Measurements from ENCODE around the gene DDA1.
"Not testable (repeated sequence)": the region's sequence is repeated elsewhere in the genome, so short reads cannot be mapped to it uniquely, and the experiment has no call there.

The DDA1 gene

GRCh38 chr19:17289489-17289888, 19.9 kb upstream of the DDA1 start:
- DNase-seq, result peak; percentile 38

DNA sequence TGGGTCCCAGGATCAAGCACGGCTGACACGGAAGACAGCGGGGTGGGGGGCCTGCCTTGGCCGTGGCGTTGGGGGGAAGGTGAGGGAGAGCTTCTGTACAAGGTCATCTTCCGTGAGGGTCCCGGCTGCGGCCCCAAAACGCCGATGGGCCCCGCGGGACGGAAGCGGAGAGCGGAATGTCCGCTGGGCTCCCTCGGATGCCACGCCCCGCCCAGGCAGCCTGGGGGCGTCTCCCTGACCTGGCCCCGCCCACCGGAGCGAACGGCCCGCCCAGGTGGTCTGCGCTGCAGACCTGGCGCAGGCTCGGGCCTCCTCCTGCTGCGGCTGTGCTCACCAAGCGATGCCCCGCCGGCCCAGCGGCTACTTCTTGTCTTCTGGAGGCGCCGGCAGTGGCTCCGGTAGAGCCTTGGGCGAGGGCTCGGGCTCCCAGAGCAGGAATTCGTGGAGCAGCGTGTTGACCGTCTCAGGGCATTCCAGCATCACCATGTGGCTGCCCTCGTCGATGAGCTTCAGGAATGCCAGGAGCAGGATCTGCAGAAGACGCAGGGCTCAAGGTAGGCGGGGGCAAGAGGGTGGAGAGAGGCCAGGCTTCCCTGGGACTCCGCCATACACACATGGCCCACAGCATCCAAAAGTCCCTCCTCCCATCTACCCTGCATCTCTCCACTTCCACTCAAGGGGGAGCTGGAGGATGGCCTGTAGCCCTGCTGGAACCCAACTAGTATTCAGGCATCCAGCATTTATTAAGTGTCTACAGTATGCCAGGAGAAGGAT, 16.9 kb upstream of the DDA1 start:
- peak; percentile 42 for DNase-seq

GRCh38 chr19:17293605-17294004, 15.8 kb upstream of the DDA1 start:
- no peak for DNase-seq

- DNase-seq, result no peak
These were observed 15.1 kb upstream of the DDA1 start for GRCh38 chr19:17294051-17294891.

GRCh38 chr19:17295551-17295950, 13.8 kb upstream of the DDA1 start:
- not testable (repeated sequence) for DNase-seq

- no peak for DNase-seq
These were observed 13.1 kb upstream of the DDA1 start for GRCh38 chr19:17296273-17296672.

DNA sequence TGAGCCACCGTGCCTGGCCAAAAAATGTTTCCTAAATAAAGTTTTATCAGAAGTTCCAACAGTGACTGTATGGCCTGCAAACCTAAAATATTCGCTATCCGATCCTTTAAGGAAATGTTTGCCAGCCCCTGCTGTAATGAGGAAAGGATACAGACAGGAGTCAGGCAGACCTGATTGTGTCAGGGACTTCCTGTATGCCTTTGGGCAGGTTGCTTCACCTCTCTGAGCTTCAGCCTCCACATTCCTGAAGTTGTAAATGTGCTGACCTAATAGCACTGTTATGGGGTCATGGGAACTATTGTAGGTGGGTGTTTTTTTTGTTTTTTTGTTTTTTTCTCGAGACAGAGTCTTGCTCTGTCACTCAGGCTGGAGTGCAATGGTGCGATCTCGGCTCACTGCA, 12.4 kb upstream of the DDA1 start:
- no peak for DNase-seq

GRCh38 chr19:17300992-17301619, 8.3 kb upstream of the DDA1 start:
- DNase-seq, result no peak

DNA sequence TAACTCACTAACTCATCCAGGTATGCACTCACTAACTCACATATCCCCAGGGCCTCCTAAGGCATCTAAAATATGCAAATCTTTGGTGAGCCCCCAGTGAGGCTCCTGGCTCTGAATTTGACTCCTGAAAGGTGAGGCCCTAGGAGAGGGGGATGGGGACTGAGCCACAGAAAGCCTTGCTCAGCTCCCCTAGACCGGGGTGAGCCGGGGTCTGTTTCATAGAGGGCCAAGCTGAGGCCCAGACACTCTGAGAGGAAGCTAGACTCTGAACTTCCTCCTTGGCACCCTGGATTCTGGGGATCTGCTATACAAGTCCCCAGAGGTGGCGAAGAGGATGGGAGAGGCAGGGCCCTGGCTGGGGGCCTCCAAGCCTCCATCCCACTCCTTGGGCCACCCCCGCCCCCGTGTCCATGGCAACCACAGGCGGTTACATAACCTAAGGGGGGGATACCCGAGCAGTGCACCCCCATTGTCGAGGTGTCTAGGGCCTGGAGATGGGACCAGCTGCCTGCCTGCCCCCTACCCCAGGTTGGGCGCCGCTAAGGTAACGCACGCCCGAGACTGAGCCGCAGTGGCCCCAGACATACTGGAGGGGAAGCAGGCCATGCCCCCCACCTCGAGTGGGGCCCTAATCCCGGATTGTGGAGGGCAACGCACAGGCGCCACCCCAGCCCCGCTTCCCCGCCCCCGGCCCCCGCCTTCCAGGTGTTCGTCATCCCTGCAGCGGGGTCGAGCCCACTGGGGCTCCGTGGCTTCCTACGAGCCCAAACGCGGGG, 6.8 kb upstream of the DDA1 start:
- no peak for DNase-seq

DNA sequence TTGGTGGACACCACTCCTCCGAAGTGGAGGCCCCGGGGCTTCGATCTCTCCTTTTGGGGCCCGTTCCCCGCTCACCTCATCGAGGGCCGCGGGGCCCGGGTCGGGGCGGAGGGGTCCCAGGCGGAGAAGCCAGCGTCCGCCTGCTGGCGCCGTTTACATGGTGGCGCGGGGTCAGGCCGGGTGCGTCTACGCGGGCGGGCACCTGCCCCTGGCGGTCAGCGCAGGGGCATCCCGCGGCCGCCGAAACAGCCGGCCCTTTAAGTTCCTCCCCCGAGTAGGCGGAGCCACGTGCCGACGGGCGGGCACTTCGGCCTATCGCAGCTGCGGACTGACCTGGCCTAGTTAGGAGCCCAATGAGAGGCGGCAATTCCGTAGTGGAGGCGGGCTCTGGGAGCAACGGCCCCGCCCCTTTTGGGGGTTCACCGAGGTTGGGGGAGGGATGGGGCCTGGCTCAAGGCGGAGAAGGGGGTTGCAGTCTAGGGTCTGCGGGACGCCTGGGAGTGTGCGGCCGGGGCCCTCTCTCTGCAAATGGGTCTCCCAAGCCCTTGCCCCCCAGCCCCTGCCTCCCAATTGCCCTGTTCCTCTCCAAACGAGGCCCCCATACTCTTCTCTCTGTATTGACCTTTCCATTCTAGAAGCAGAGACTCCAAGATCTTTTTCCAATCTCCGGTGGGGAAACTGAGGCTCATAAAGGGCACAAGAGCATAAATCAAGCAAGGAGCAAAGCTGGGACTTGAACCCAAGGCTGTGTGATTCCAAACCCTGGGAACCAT, 6.0 kb upstream of the DDA1 start, which contains the start of gene ABHD8:
Gene ABHD8, minus strand, starts transcription at position 259 of the 773 bp plus-strand sequence. CDS start 1,809 bp downstream, outside the sequence.
- DNase-seq, result peak; percentile 80

DNA sequence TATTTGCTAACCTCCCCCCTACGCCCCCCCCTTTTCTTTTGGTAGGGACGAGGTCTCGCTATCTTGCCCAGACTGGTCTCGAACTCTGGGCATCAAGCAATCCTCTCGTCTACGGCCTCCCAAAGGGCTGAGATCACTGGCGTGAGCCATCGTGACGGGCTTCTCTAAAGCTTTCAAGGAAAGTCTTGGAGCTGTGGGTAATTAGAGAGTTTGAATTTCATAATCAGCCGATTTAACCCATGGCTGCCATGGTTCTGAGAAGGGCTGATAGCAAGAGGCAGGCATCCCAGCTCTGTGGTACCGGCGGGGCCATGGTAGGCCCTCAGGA, 5.5 kb upstream of the DDA1 start:
- DNase-seq, result no peak

GRCh38 chr19:17304386-17305215, 4.8 kb upstream of the DDA1 start:
- DNase-seq, result no peak

DNA sequence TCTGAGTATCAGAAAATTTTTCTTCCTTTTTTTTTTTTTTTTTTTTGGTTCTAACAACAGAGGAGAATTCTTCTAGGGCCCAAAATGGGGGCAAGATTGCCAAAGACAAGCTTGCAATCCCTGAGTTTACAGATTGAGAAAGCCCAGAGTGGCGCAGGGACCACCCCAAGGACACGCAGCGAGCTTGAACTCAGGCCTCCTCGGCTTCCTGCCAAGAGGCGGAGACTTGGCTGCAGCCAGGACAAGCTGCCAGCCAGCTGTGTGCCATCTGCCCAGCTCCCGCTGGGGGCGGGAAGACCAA, 4.2 kb upstream of the DDA1 start:
- no peak for DNase-seq

DNA sequence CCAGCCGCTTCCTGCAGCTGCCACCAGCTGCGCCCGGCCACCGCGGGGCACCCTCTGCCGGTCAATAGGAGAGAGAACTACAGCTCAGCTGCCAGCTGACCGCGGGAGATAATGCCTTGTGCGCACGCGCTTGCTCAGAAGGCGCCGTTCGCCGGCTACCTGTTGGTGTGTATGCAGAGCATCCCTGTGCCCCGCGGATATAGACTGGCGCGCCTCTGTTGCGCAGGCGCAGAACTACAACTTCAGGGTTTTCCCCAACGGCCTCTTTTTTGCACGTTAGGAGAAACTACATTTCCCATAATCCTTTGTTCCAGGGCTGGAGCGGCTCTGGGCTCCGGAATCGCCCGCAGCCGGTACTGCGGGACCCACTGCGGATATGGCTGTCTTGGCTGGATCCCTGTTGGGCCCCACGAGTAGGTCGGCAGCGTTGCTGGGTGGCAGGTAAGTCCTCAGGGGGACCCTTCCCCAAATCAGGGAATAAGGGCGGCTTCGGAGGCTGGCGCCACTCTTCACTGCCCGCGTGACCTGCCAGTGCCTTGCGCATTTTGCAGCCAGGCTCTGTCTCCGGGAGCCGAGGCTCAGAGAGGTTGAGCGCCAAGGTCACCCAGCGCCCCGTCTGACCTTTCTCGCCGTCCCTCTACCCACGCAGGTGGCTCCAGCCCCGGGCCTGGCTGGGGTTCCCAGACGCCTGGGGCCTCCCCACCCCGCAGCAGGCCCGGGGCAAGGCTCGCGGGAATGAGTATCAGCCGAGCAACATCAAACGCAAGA, 3.7 kb upstream of the DDA1 start, which contains the start of gene MRPL34:
Gene MRPL34, plus strand, starts transcription at position 356 of the 768 bp plus-strand sequence. Its CDS starts 21 bp downstream, at position 377.
- peak; percentile 96 for DNase-seq

GRCh38 chr19:17306285-17306714, 3.1 kb upstream of the DDA1 start:
- no peak for DNase-seq

DNA sequence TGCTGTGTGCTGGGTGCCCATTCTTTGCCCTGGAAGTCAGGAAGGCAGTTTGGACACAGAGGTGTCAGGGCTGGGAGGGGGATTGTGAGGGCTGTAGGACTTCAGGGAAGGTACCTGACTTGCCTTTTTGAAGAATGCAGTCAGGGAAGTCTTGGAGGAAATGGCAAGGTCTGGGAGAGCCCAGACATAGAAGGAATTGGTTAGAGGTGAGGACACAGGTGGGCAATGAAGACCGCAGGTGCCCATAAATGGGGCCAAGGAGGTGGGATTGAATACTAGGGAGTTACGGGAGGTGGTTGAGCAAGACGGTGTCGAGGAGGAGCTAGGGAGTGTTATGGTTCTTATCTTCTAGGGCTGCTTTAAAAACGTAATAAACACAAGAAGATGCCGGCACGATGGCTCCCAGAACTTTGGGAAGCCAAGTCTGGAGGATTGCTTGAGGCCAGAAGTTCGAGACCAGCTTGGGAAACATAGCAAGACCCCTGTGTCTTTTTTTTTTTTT, 1.4 kb upstream of the DDA1 start:
- DNase-seq, result no peak

DNA sequence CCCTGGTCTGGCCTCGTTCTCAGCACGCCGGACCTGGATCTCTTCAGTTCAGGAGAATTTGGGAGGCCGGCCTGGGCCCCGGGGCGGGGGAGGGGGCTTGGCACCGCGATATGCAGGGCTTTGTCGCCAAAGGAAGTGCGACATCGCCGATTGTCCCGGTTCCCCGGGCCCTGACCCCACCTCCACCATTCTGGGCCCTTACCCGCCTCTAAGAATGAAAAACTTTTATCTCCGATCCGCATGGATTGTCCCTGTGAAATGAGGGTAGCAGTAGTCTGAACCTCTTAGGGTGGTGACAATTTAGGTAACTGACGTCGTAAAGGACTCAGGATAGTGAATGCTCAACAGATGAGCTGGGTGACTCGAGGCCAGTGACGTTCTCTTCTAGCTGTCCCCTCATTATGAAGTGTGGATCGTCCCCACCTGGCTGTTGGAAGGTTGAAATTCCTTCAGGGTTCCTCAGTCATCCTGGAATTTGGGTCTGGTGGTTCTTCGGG, 650 bp downstream of the DDA1 start:
- DNase-seq, result no peak

GRCh38 chr19:17311455-17312188, 2.3 kb downstream of the DDA1 start:
- no peak for DNase-seq

Measured in GOT3 (cell line).